Neuronal stem cell (in vitro differentiated cells): ENCODE data around the gene CD2AP.

Experiments used
- DNase-seq: peaks from one replicate; pipeline ENCODE4 v3.0.0-alpha.2; 2013; ENCODE audit warnings: low spot score
- H2AFZ ChIP-seq: one replicate; pipeline ENCODE4 v1.6.1; 2013; ENCODE audit warnings: mild to moderate bottlenecking, low read length, inconsistent platforms
- H2AK5ac ChIP-seq: 2 replicates; pipeline ENCODE4 v1.6.1; 2013; ENCODE audit warnings: low read depth, mild to moderate bottlenecking, inconsistent platforms, low read length, moderate library complexity, mixed read lengths
- H2BK120ac ChIP-seq: 2 replicates; pipeline ENCODE4 v1.6.1; 2013; ENCODE audit warnings: low read depth, mild to moderate bottlenecking, inconsistent platforms, low read length, moderate library complexity, mixed read lengths
- H2BK12ac ChIP-seq: one replicate; pipeline ENCODE4 v1.6.1; 2013; ENCODE audit warnings: low read length, inconsistent platforms
- H2BK15ac ChIP-seq: 2 replicates; pipeline ENCODE4 v1.6.1; 2013; ENCODE audit warnings: mild to moderate bottlenecking, low read length, inconsistent platforms, mixed read lengths
- H2BK5ac ChIP-seq: one replicate; pipeline ENCODE4 v1.6.1; 2013; ENCODE audit warnings: inconsistent platforms, mild to moderate bottlenecking, low read length, moderate library complexity
- H3K14ac ChIP-seq: one replicate; pipeline ENCODE4 v1.6.1; 2013; ENCODE audit warnings: low read length, inconsistent platforms
- H3K18ac ChIP-seq: 2 replicates; pipeline ENCODE4 v1.6.1; 2013; ENCODE audit warnings: low read length, inconsistent platforms
- H3K23ac ChIP-seq: 2 replicates; pipeline ENCODE4 v1.6.1; 2013; ENCODE audit warnings: low read depth, mild to moderate bottlenecking, mixed read lengths, low read length, inconsistent platforms; ENCODE audit not compliant: poor library complexity
- H3K27ac ChIP-seq: replicated peaks from 3 replicates; pipeline ENCODE4 v1.5.1; 2013; ENCODE audit warnings: low read length, inconsistent platforms
- H3K27me3 ChIP-seq, 3 experiments: 2 replicates each; pipeline ENCODE4 v1.6.1; 2013; ENCODE audit warnings: low read length in 3 of 3, mild to moderate bottlenecking in 2 of 3, inconsistent platforms in 1 of 3, low read depth in 1 of 3, mixed read lengths in 1 of 3, moderate library complexity in 1 of 3; ENCODE audit not compliant: control insufficient read depth in 3 of 3, insufficient read depth in 3 of 3
- H3K36me3 ChIP-seq, 2 donors: replicated peaks in 1 of 2; 2 replicates each; pipeline ENCODE4 v1.6.1; 2013; ENCODE audit warnings: low read length in 2 of 2; ENCODE audit not compliant: control insufficient read depth in 2 of 2, insufficient read depth in 2 of 2
- H3K4ac ChIP-seq: 2 replicates; pipeline ENCODE4 v1.6.1; 2013; ENCODE audit warnings: inconsistent platforms, mild to moderate bottlenecking, low read length, moderate library complexity
- H3K4me1 ChIP-seq, 2 donors: 1 replicate in 1 of 2; 2 replicates in 1 of 2; pipeline ENCODE4 v1.6.1; 2013; ENCODE audit warnings: low read length in 2 of 2, low read depth in 1 of 2; ENCODE audit not compliant: control insufficient read depth in 2 of 2, insufficient read depth in 1 of 2
- H3K4me2 ChIP-seq: one replicate; pipeline ENCODE4 v1.6.1; 2013; ENCODE audit warnings: mild to moderate bottlenecking, low read length, inconsistent platforms; ENCODE audit not compliant: insufficient read depth, poor library complexity, severe bottlenecking
- H3K4me3 ChIP-seq, 2 donors: 2 replicates each; pipeline ENCODE4 v1.5.1; 2013; ENCODE audit warnings: low read length in 2 of 2, mild to moderate bottlenecking in 2 of 2, inconsistent platforms in 1 of 2, moderate library complexity in 1 of 2
- H3K79me1 ChIP-seq: one replicate; pipeline ENCODE4 v1.6.1; 2013; ENCODE audit warnings: low read depth, mild to moderate bottlenecking, inconsistent platforms, low read length, moderate library complexity
- H3K9ac ChIP-seq: one replicate; pipeline ENCODE4 v1.6.1; 2013; ENCODE audit warnings: mild to moderate bottlenecking, low read depth, low read length, inconsistent platforms; ENCODE audit not compliant: poor library complexity
- H3K9me3 ChIP-seq, 2 donors: replicated peaks in 1 of 2; 2 replicates each; pipeline versions ENCODE3 to v1.6.1; 2013; ENCODE audit warnings: low read length in 2 of 2, mild to moderate bottlenecking in 2 of 2, inconsistent platforms in 1 of 2, low read depth in 1 of 2, mixed read lengths in 1 of 2, moderate library complexity in 1 of 2; ENCODE audit not compliant: control insufficient read depth in 2 of 2, insufficient read depth in 1 of 2
- H4K8ac ChIP-seq: one replicate; pipeline ENCODE4 v1.6.1; 2013; ENCODE audit warnings: low read depth, mild to moderate bottlenecking, inconsistent platforms, low read length, moderate library complexity
- H4K91ac ChIP-seq: one replicate; pipeline ENCODE4 v1.6.1; 2013; ENCODE audit warnings: low read length, low read depth, mild to moderate bottlenecking, inconsistent platforms; ENCODE audit not compliant: poor library complexity
- WGBS, 2 donors: extraction: QIAGEN DNeasy Blood & Tissue Kit; methylation state at CpG; one replicate each; pipeline ENCODE4 v1.1.7; 2013; ENCODE audit warnings: missing lambda C conversion rate in 2 of 2, mixed read lengths in 1 of 2; ENCODE audit not compliant: insufficient read length in 2 of 2, insufficient replicate concordance in 1 of 2; ENCODE audit errors: extremely low coverage in 2 of 2; 5-methylcytosine and 5-hydroxymethylcytosine counted together

CD2AP gene

GRCh38 chr6:47454713-47455396 is 22.7 kb upstream of the CD2AP start:
- Histone ChIP-seq H3K14ac (no peak overlapping the region), H3K23ac (no peak overlapping the region), H3K9me3 (no peaks in the 10 kb centered on the region), H3K4me2 (no peak overlapping the region), H3K79me1 (no peaks in the 10 kb centered on the region), H3K4me1 (no peaks in the 10 kb centered on the region), H3K4ac (no peak overlapping the region), H3K27me3 (peaks cover 0 to 3% (median 2%) of the 10 kb centered on the region in 3 experiments), H3K18ac (no peak overlapping the region), H2BK12ac (no peak overlapping the region), H2BK5ac (no peak overlapping the region), H2BK120ac (no peak overlapping the region), H3K27ac (no peak overlapping the region), H2AFZ (no peak overlapping the region), H2AK5ac (no peak overlapping the region), H4K8ac (no peak overlapping the region), H2BK15ac (no peak overlapping the region), H3K9ac (no peak overlapping the region), H3K4me3 (no peak overlapping the region), H3K36me3 (no peaks in the 10 kb centered on the region), H4K91ac (no peak overlapping the region)
- DNase-seq = no peak
- whole genome bisulfite sequencing, 2 donors = no CpG with 5 or more reads among the region's 6 CpGs

GRCh38 chr6:47455533-47456209 is 21.9 kb upstream of the CD2AP start:
- Histone ChIP-seq H3K9me3 (no peaks in the 10 kb centered on the region), H3K18ac (no peak overlapping the region), H3K27me3 (peaks cover 0 to 3% (median 2%) of the 10 kb centered on the region in 3 experiments), H2AFZ (no peak overlapping the region), H3K4me3 (no peak overlapping the region), H3K9ac (no peak overlapping the region), H3K4me2 (no peak overlapping the region), H3K4ac (no peak overlapping the region), H3K23ac (no peak overlapping the region), H3K4me1 (no peaks in the 10 kb centered on the region), H3K14ac (no peak overlapping the region), H2AK5ac (no peak overlapping the region), H2BK15ac (no peak overlapping the region), H2BK12ac (no peak overlapping the region), H4K91ac (no peak overlapping the region), H2BK5ac (no peak overlapping the region), H2BK120ac (no peak overlapping the region), H3K27ac (no peak overlapping the region), H3K79me1 (no peaks in the 10 kb centered on the region), H3K36me3 (no peaks in the 10 kb centered on the region), H4K8ac (no peak overlapping the region)
- no peak for DNase-seq
- no CpG with 5 or more reads among the region's 4 CpGs for WGBS, 2 donors

GRCh38 chr6:47456536-47456975 is 21.0 kb upstream of the CD2AP start:
- Histone ChIP-seq H3K27ac (no peak overlapping the region), H4K91ac (no peak overlapping the region), H2BK5ac (no peak overlapping the region), H4K8ac (no peak overlapping the region), H3K4me1 (no peaks in the 10 kb centered on the region), H3K18ac (no peak overlapping the region), H2AFZ (no peak overlapping the region), H2BK120ac (no peak overlapping the region), H2AK5ac (no peak overlapping the region), H3K27me3 (peaks cover 0 to 3% (median 2%) of the 10 kb centered on the region in 3 experiments), H3K79me1 (no peaks in the 10 kb centered on the region), H3K4ac (no peak overlapping the region), H3K4me2 (no peak overlapping the region), H3K36me3 (no peaks in the 10 kb centered on the region), H3K9ac (no peak overlapping the region), H3K23ac (no peak overlapping the region), H2BK12ac (no peak overlapping the region), H2BK15ac (no peak overlapping the region), H3K9me3 (no peaks in the 10 kb centered on the region), H3K14ac (no peak overlapping the region), H3K4me3 (no peak overlapping the region)
- WGBS, 2 donors = no CpG with 5 or more reads among the region's 2 CpGs
- no peak for DNase-seq

GRCh38 chr6:47457370-47457769 is 20.2 kb upstream of the CD2AP start:
- Histone ChIP-seq H2BK5ac (no peak overlapping the region), H3K14ac (no peak overlapping the region), H3K36me3 (no peaks in the 10 kb centered on the region), H3K4me2 (no peak overlapping the region), H3K4me1 (no peaks in the 10 kb centered on the region), H3K4ac (no peak overlapping the region), H3K18ac (no peak overlapping the region), H2BK12ac (no peak overlapping the region), H2BK120ac (no peak overlapping the region), H2AK5ac (no peak overlapping the region), H3K9me3 (no peaks in the 10 kb centered on the region), H4K8ac (no peak overlapping the region), H3K27ac (no peak overlapping the region), H3K79me1 (no peaks in the 10 kb centered on the region), H3K27me3 (peaks cover 0 to 2% (median 0%) of the 10 kb centered on the region in 3 experiments), H2AFZ (no peak overlapping the region), H3K23ac (no peak overlapping the region), H4K91ac (no peak overlapping the region), H2BK15ac (no peak overlapping the region), H3K9ac (no peak overlapping the region), H3K4me3 (no peak overlapping the region)
- DNase-seq = no peak
- no CpG with 5 or more reads among the region's 2 CpGs for WGBS, 2 donors
